IPS-18a (cell line): ENCODE data around the gene NTN1.

Experiments used
- H3K27ac ChIP-seq: one replicate; pipeline ENCODE4 v1.5.1; 2013; ENCODE audit warnings: low read length
- H3K27me3 ChIP-seq: one replicate; pipeline ENCODE4 v1.6.1; 2013; ENCODE audit warnings: mild to moderate bottlenecking, low read length; ENCODE audit not compliant: control insufficient read depth, insufficient read depth
- H3K36me3 ChIP-seq: one replicate; pipeline ENCODE4 v1.6.1; 2013; ENCODE audit warnings: low read depth, low read length; ENCODE audit not compliant: control insufficient read depth
- H3K4me1 ChIP-seq: one replicate; pipeline ENCODE4 v1.6.1; 2013; ENCODE audit warnings: low read depth, low read length; ENCODE audit not compliant: control insufficient read depth
- H3K4me3 ChIP-seq: one replicate; pipeline ENCODE4 v1.5.1; 2013; ENCODE audit warnings: low read length
- H3K9ac ChIP-seq: one replicate; pipeline ENCODE4 v1.6.1; 2013; ENCODE audit warnings: mild to moderate bottlenecking, low read length, moderate library complexity
- H3K9me3 ChIP-seq: one replicate; pipeline ENCODE4 v1.6.1; 2013; ENCODE audit warnings: low read depth, low read length; ENCODE audit not compliant: control insufficient read depth

The NTN1 gene

DNA sequence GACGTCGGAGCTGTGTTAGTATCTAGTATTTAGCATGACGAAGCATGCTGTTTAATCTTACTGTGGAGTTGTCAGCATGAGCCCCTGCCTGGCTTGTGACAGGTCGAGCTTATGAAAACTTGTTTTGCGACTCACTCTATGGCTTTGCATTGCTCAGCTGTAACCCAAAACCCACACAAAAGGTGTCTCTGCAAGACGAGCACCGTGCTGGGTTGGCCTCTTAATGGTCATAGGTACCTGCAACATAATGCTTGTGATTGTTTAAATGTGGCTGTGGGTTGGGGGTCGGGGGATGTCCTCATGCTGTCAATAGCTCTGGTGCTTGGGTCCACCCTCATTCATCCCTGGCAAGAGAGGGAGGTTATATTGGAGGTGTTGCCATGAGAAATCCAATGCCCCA lies 5.4 kb downstream of the NTN1 start:
- H3K27ac ChIP-seq: no peak overlapping the region
- no peak overlapping the region for H3K9ac ChIP-seq
- peaks cover 86% of the 10 kb centered on the region for H3K27me3 ChIP-seq

DNA sequence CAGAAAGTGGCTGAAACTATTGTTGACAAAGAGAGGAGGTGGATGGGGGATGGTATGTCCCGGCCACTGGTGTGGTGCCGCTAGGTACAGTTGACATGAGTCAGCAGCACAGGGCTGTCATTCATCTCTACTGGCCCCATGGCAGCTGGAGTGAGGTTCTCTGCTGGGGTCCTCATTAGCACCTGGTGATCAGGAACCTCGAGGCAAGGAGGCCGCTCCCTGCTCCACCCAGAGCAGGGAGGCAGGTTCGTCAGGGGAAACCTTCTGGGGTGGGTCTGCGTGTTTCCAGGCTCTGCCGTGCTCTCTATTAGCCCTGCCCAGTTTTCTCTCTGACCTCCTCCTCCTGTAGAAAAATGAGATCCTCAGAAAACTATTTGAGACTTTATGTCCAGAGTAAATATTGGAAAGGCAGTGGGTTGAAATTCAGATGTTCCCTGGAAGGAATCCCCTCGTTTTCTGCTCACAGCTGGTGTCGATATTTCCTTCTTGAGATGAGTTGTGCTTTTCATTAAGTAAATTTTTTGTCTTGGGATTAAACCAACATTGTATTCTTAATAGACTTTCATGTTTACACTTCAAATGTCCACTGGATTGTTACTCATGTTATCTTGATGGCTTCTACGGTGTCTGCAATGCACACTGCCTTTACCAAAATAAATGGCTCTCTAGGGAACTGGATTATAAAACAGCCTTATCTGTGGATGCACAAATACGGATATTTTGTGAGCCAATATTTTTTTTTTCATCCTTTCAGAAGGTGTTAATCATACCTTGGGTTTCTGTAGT lies 7.1 kb downstream of the NTN1 start:
- Histone ChIP-seq H3K4me3 (no peak overlapping the region), H3K4me1 (peaks cover 35% of the 10 kb centered on the region), H3K9me3 (no peaks in the 10 kb centered on the region), H3K27me3 (peaks cover 70% of the 10 kb centered on the region), H3K9ac (no peak overlapping the region), H3K36me3 (no peaks in the 10 kb centered on the region), H3K27ac (no peak overlapping the region)

More for the DNA sequence above, 5.4 kb downstream of the NTN1 start:
- Histone ChIP-seq H3K36me3 (no peaks in the 10 kb centered on the region), H3K4me3 (no peak overlapping the region), H3K4me1 (peaks cover 35% of the 10 kb centered on the region), H3K9me3 (no peaks in the 10 kb centered on the region)

DNA sequence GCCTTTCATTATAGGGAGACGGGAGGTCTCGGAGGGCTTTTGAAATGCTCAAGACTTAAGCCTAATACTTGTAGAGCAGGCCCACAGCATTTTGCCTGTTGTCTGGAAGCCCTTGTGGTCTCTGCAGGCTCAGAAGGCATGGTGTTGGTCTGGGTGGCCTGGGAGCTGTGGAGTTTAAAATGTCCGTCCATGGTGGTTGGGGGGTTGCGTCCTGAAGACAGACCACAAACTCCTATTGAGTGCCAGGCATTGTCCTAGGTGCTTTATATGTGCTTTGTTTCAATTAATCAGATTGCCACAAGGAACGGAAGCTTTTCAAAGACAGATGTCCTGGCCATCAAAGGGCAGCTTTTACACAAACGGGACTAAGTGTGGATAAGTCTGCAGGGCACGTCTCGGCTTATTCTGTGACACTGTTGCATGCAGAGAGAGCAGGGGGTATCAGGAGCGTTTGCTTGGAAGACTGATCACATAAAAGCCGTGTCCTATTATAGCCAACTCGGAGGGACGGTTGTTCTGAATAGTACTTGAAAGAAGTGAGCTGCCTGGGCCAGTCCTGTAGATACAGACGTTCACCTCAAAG lies 7.8 kb downstream of the NTN1 start:
- H3K27ac ChIP-seq: no peak overlapping the region
- H3K27me3 ChIP-seq: peaks cover 63% of the 10 kb centered on the region
- H3K36me3 ChIP-seq: no peaks in the 10 kb centered on the region

DNA sequence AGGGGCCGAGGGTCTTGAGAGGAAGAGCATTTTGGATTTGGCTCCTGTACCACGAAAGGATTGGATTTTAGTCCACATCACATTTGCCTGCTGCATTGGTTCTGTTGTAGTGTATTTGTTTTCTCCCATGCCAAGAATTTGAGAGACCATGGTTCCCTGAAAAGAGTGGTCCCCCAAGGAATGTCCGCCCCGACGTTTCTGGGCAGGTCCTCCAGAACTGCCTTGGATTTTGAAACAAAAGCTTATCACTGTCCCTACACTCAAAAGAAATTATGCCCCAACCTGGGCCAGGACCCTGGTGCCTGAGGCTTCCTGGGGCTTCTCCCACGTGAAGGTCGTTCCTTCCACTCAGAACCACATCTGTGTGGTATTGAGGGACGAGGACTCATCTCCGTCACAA lies 10.8 kb downstream of the NTN1 start:
- peaks cover 4% of the 10 kb centered on the region for H3K4me1 ChIP-seq
- H3K9me3 ChIP-seq: no peaks in the 10 kb centered on the region
- H3K4me3 ChIP-seq: no peak overlapping the region
- H3K36me3 ChIP-seq: no peaks in the 10 kb centered on the region
- no peak overlapping the region for H3K27ac ChIP-seq
- H3K9ac ChIP-seq: no peak overlapping the region
- H3K27me3 ChIP-seq: peaks cover 32% of the 10 kb centered on the region

More for the DNA sequence above, 7.8 kb downstream of the NTN1 start:
- Histone ChIP-seq H3K9me3 (no peaks in the 10 kb centered on the region), H3K4me3 (no peak overlapping the region), H3K4me1 (peaks cover 30% of the 10 kb centered on the region), H3K9ac (no peak overlapping the region)

DNA sequence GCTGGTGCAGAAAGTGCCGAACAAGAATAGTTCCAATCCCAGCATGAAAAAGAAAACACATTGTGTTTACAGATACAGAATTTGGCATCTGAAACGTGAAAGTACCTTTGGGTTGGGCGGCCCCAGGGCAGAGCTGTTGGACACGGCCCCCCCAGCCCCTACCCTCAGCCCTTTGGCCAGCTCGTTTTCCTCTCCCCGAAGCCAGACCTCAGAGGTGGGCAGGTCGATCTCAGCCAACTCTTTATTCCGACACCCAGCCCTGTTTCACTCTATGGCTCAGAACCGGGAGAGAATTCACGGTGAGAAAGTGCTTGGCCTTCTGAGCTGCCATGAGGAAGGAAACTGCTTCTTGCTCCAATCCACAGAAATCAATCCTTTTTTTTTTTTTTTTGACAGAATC lies 11.3 kb downstream of the NTN1 start:
- no peak overlapping the region for H3K9ac ChIP-seq

DNA sequence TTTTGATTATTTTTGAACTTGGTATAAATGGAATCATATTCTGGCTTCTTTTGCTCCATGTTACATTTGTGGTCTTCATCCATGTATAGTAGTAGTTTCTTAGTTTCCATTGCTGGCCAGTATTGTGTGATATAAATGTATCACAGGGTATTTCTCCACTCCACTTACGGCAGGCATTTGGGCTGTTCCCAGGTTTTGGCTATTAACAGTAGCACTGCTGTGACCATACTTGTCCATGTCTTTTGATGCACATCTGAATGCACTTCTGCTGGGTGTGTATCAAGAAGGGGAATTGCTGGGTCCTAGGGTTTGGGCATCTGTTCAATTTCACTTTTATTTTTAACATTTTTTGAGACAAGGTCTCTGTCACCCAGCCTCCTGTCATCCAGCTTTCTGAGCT lies 13.9 kb downstream of the NTN1 start:
- Histone ChIP-seq H3K36me3 (no peaks in the 10 kb centered on the region), H3K4me1 (no peaks in the 10 kb centered on the region), H3K27me3 (peaks cover 6% of the 10 kb centered on the region), H3K9ac (no peak overlapping the region), H3K4me3 (no peak overlapping the region), H3K9me3 (no peaks in the 10 kb centered on the region), H3K27ac (no peak overlapping the region)

More for the DNA sequence above, 11.3 kb downstream of the NTN1 start:
- no peaks in the 10 kb centered on the region for H3K9me3 ChIP-seq
- no peak overlapping the region for H3K27ac ChIP-seq
- peaks cover 30% of the 10 kb centered on the region for H3K27me3 ChIP-seq
- H3K4me3 ChIP-seq: no peak overlapping the region
- no peaks in the 10 kb centered on the region for H3K36me3 ChIP-seq
- H3K4me1 ChIP-seq: peaks cover 4% of the 10 kb centered on the region

DNA sequence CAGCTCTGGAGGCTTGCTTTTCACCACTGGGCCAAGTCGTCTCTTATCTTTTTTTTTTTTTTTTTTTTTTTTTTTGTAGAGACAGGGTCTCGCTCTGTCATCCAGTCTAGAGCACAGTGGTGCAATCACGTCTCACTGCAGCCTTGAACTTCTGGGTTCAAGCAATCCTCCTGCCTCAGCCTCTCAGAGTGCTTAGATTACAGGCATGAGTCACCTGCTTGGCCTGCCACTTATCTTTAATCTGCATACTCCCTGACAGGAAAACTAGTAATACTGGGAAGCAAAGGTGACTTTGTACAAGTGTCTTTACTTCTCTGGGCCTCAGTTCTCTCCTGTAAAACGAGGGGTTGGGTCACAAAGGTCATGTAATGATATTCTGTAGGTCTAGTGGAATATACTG lies 15.0 kb downstream of the NTN1 start:
- Histone ChIP-seq H3K9me3 (no peaks in the 10 kb centered on the region), H3K27ac (no peak overlapping the region), H3K4me3 (no peak overlapping the region), H3K9ac (no peak overlapping the region), H3K36me3 (no peaks in the 10 kb centered on the region), H3K27me3 (no peaks in the 10 kb centered on the region), H3K4me1 (no peaks in the 10 kb centered on the region)

DNA sequence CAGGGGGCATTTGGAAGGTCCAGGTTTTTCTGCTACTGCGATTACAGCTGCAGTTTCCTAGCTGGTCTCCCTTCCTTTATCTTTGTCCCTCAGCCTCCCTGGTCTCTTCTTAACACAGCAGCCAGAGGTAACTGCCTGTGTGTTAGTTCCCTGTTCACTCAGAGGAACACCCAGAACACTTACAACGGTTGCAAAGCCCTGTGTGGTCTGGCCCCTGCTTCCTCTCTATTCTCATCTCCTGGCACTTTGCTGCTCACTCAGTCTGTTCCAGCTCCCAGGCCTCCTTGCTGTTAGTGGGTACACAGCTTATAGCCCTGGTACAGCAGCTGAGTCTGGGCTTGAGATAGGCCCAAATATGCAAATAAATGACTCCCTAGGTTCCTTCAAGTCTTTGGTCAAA lies 16.4 kb downstream of the NTN1 start:
- Histone ChIP-seq H3K9me3 (no peaks in the 10 kb centered on the region), H3K27me3 (no peaks in the 10 kb centered on the region), H3K9ac (no peak overlapping the region), H3K4me1 (no peaks in the 10 kb centered on the region), H3K36me3 (no peaks in the 10 kb centered on the region), H3K27ac (no peak overlapping the region), H3K4me3 (no peak overlapping the region)

DNA sequence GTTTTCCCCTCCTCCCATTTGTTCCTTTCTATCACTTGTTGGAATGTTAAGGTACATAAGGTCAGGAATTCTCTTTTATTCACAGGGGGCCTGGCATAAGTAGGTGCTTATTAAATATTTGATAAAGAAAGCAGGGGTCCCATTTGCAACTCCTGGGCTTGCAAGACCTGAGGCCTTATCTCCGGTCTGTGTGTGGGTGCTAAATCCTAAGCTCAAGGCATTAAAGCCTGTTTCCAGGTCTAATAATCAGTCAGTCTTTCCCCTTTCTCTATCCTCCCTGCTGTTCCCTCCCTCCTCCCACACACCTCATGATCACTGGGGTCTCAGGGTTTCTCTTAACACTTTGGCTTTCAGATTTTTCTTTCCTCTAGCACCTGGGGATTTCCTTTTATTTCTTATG lies 17.1 kb downstream of the NTN1 start:
- H3K27ac ChIP-seq: no peak overlapping the region
- H3K9ac ChIP-seq: no peak overlapping the region
- no peak overlapping the region for H3K4me3 ChIP-seq
- H3K4me1 ChIP-seq: no peaks in the 10 kb centered on the region
- no peaks in the 10 kb centered on the region for H3K27me3 ChIP-seq
- no peaks in the 10 kb centered on the region for H3K9me3 ChIP-seq
- H3K36me3 ChIP-seq: no peaks in the 10 kb centered on the region

DNA sequence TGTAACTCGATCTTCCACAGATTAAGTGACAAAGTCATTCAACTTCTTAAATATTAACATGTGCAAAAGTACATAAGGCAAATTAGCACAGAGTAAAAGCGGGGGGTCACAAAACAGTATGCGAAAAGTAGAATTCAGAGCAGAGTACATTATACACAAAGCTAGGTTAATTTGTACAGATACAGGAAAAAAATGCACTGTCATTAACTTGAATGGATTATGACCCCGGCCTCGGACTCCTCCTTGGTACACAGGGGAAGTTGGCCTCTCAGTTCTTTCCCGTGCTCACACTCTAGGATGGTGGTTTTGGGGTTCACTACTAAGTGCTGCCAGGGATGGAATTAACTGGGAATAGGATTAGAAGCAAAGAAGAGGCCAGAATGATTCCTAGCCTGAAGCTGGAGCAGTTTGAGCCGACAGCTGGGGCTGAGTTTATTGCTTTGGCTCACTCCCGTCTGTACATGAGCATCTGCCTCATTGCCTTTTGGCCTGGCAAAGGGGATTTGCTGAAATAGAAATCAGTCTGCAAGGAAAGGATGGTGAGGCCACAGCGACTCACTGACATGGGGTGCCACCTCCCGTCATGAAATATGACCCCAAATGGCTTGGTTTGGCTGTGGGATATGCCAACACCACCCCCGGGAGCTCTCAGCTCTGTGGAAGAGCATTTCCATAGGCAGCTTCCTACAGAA lies 23.6 kb downstream of the NTN1 start:
- no peaks in the 10 kb centered on the region for H3K36me3 ChIP-seq
- peaks cover 5% of the 10 kb centered on the region for H3K9me3 ChIP-seq
- H3K4me1 ChIP-seq: peaks cover 5% of the 10 kb centered on the region
- no peak overlapping the region for H3K4me3 ChIP-seq
- H3K27me3 ChIP-seq: no peaks in the 10 kb centered on the region
- H3K9ac ChIP-seq: no peak overlapping the region
- H3K27ac ChIP-seq: no peak overlapping the region

DNA sequence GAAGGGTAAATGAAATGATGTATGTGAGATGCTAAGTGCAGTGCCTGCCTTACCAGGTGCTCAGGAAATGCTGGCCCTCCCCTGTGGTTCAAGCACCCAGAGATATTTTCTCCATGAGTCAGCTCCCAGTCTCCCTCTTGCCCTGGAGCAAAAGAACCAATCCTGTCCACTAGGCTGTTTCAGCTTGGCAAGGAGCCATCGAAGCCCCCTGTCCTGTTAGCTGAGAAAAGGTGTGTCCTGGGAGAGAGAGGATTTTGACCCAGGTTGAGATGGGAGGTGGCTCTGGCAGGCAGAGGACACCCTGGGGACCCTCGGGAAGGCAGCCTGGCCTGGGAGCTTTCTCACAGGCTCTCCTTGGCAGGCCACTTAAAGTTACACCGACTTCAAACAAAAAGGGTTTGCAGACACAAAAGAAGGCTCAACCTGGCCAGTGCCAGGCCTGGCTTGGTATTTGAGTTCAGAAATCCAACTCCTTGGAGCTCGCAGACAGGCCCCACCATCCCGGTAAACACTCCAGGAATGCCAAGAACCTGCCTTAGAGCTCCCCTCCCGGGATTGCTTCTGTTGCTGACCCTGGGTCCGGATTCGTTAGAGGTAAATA lies 29.6 kb downstream of the NTN1 start:
- no peak overlapping the region for H3K4me3 ChIP-seq
- peaks cover 39% of the 10 kb centered on the region for H3K27me3 ChIP-seq
- peaks cover 5% of the 10 kb centered on the region for H3K9me3 ChIP-seq
- no peak overlapping the region for H3K9ac ChIP-seq
- H3K27ac ChIP-seq: no peak overlapping the region
- peaks cover 29% of the 10 kb centered on the region for H3K4me1 ChIP-seq
- H3K36me3 ChIP-seq: no peaks in the 10 kb centered on the region
